ENCODE measurements around the gene TMED8. TPM values are rescaled to one million over a fixed set of nuclear protein-coding genes. Genes with fewer than 3 reads are reported as not detected.

The TMED8 gene
- polyA plus RNA-seq, 1 donor (not counting 4 experiments of a cell fraction or from before 2014, with no cell fraction given): 7.3 TPM

DNA sequence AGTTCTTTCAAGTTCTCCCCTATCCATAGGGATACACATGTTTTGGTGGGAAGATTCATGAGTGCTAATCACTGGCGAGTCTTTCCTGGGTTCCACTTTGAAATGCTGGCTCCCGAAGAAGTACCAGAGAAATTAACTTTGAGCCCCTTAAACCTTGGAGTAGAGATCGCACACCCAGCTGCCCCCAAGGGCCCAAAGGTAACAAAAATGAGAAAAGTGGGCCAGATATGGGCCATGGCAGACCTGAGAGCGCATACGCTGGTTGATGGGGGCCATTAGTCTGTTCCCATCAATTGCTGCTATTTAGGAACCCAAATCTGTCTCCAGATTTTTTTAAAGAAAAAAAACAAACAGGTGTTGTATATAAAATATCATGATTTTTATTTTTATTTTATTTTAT lies 53.9 kb downstream of the TMED8 start:
- Histone ChIP-seq H3K4me2 (ENCODE audit: control insufficient read depth, extremely low read depth, insufficient read depth, low read depth, low read length) (no peak overlapping the region), H3K4me1 (ENCODE audit: control insufficient read depth, extremely low read depth, insufficient read depth, low read length) (peaks cover 17% of the 10 kb centered on the region), H3K36me3 (ENCODE audit: control insufficient read depth in 2 of 2, extremely low read depth in 1 of 2, insufficient read depth in 2 of 2, low read length in 2 of 2) (no peaks in the 10 kb centered on the region), H3K9me3 (ENCODE audit: control insufficient read depth, low read depth, low read length) (no peaks in the 10 kb centered on the region), H3K79me2 (ENCODE audit: control insufficient read depth, insufficient read depth, low read length) (peaks cover 20% of the 10 kb centered on the region), H3K9me1 (ENCODE audit: control insufficient read depth, extremely low read depth, insufficient read depth, low read length) (no peaks in the 10 kb centered on the region), H2AFZ (ENCODE audit: control insufficient read depth, low read length) (no peak overlapping the region), H3K4me3 (ENCODE audit: control insufficient read depth in 2 of 3, extremely low read depth in 1 of 3, insufficient read depth in 2 of 3, low read depth in 1 of 3, low read length in 3 of 3) (no peak overlapping the region), H4K20me1 (ENCODE audit: control insufficient read depth, extremely low read depth, insufficient read depth, low read length) (no peaks in the 10 kb centered on the region), H3K27ac (ENCODE audit: control insufficient read depth, insufficient read depth, low read length) (no peak overlapping the region), H3K27me3 (ENCODE audit: control insufficient read depth, extremely low read depth, insufficient read depth, low read length) (no peaks in the 10 kb centered on the region), H3K9ac (ENCODE audit: control insufficient read depth, extremely low read depth, insufficient read depth, low read length) (no peak overlapping the region)
- TF ChIP-seq, protein P1, sequence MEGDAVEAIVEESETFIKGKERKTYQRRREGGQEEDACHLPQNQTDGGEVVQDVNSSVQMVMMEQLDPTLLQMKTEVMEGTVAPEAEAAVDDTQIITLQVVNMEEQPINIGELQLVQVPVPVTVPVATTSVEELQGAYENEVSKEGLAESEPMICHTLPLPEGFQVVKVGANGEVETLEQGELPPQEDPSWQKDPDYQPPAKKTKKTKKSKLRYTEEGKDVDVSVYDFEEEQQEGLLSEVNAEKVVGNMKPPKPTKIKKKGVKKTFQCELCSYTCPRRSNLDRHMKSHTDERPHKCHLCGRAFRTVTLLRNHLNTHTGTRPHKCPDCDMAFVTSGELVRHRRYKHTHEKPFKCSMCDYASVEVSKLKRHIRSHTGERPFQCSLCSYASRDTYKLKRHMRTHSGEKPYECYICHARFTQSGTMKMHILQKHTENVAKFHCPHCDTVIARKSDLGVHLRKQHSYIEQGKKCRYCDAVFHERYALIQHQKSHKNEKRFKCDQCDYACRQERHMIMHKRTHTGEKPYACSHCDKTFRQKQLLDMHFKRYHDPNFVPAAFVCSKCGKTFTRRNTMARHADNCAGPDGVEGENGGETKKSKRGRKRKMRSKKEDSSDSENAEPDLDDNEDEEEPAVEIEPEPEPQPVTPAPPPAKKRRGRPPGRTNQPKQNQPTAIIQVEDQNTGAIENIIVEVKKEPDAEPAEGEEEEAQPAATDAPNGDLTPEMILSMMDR (optimal IDR thresholded peaks at IDR 0.05 in 1 of 3, IDR thresholded peaks at IDR 0.05 in 1 of 3, conservative IDR thresholded peaks at IDR 0.05 in 1 of 3; ENCODE audit: extremely low read depth in 1 of 3, insufficient read depth in 2 of 3, low read length in 3 of 3): no peak
- TF ChIP-seq EZH2 (IDR thresholded peaks at IDR 0.05; ENCODE audit: low read length): no peak
- FAIRE-seq: no peak
- no peak for DNase-seq (ENCODE audit: low read depth, low spot score)
- dilution Hi-C loops (cut with MboI; ENCODE audit: extremely low pct_ligation_motif_present, low sequenced_read_pairs): no loop called here

DNA sequence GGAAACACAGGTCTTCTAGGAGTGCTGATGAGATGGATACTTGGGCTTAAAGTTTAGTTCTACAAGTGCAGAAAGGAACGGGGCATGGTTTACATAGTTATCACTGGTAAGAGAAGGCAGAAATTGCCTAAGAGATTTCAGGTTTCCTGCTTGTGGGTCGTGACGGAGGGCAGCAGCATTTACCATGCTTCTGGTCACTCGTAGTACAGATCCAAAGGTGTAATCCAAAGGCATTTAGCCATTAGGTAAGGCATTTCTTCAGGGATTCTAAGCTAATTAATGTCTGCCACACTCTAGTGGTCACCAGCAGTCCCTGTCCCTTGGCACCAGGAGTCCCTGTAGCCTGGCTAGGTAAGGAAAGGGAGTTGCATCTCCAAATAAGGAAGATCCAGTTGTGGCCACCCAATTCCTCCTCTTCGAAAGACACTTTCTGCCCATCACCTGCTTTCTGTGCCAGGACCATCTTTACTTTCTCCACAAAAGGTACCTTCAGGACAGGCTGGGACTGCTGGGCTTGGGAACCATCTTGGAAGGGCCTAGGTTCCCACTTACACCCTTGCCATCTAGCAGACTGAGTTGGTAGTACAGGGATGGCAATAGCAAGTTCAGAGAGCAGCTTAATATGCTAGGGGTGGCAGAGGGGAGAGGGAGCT lies 54.5 kb downstream of the TMED8 start:
- Histone ChIP-seq H3K79me2 (ENCODE audit: control insufficient read depth, insufficient read depth, low read length) (peaks cover 24% of the 10 kb centered on the region), H3K27ac (ENCODE audit: control insufficient read depth, insufficient read depth, low read length) (peak overlapping the region; percentile 94), H3K9me1 (ENCODE audit: control insufficient read depth, extremely low read depth, insufficient read depth, low read length) (no peaks in the 10 kb centered on the region), H3K4me3 (ENCODE audit: control insufficient read depth in 2 of 3, extremely low read depth in 1 of 3, insufficient read depth in 2 of 3, low read depth in 1 of 3, low read length in 3 of 3) (peak overlapping the region in 2 of 3 experiments; percentile 84 to 86), H3K27me3 (ENCODE audit: control insufficient read depth, extremely low read depth, insufficient read depth, low read length) (no peaks in the 10 kb centered on the region), H3K4me2 (ENCODE audit: control insufficient read depth, extremely low read depth, insufficient read depth, low read depth, low read length) (peak overlapping the region; percentile 95), H4K20me1 (ENCODE audit: control insufficient read depth, extremely low read depth, insufficient read depth, low read length) (no peaks in the 10 kb centered on the region), H3K9ac (ENCODE audit: control insufficient read depth, extremely low read depth, insufficient read depth, low read length) (peak overlapping the region; percentile 92), H3K9me3 (ENCODE audit: control insufficient read depth, low read depth, low read length) (no peaks in the 10 kb centered on the region), H2AFZ (ENCODE audit: control insufficient read depth, low read length) (peak overlapping the region; percentile 89), H3K36me3 (ENCODE audit: control insufficient read depth in 2 of 2, extremely low read depth in 1 of 2, insufficient read depth in 2 of 2, low read length in 2 of 2) (no peaks in the 10 kb centered on the region), H3K4me1 (ENCODE audit: control insufficient read depth, extremely low read depth, insufficient read depth, low read length) (peaks cover 17% of the 10 kb centered on the region)
- dilution Hi-C loops (cut with MboI; ENCODE audit: extremely low pct_ligation_motif_present, low sequenced_read_pairs): no loop called here
- peak; percentile 9 for FAIRE-seq
- no peak for TF ChIP-seq EZH2 (IDR thresholded peaks at IDR 0.05; ENCODE audit: low read length)
- TF ChIP-seq, protein P1 (optimal IDR thresholded peaks at IDR 0.05 in 1 of 3, IDR thresholded peaks at IDR 0.05 in 1 of 3, conservative IDR thresholded peaks at IDR 0.05 in 1 of 3; ENCODE audit: extremely low read depth in 1 of 3, insufficient read depth in 2 of 3, low read length in 3 of 3): no peak
- DNase-seq (ENCODE audit: low read depth, low spot score): no peak

Measured in keratinocyte (primary cell).